HTERT RPE-1 (cell line): ENCODE results near the gene NMRK1.

Experiments used
- in situ Hi-C: fragments of 300-500 bp; cut with MboI; formaldehyde crosslinking; loops from 4 replicates; pipeline ENCODE4 v1.14.3; 2020; ENCODE audit warnings: low sequenced_read_pairs

The NMRK1 gene

DNA sequence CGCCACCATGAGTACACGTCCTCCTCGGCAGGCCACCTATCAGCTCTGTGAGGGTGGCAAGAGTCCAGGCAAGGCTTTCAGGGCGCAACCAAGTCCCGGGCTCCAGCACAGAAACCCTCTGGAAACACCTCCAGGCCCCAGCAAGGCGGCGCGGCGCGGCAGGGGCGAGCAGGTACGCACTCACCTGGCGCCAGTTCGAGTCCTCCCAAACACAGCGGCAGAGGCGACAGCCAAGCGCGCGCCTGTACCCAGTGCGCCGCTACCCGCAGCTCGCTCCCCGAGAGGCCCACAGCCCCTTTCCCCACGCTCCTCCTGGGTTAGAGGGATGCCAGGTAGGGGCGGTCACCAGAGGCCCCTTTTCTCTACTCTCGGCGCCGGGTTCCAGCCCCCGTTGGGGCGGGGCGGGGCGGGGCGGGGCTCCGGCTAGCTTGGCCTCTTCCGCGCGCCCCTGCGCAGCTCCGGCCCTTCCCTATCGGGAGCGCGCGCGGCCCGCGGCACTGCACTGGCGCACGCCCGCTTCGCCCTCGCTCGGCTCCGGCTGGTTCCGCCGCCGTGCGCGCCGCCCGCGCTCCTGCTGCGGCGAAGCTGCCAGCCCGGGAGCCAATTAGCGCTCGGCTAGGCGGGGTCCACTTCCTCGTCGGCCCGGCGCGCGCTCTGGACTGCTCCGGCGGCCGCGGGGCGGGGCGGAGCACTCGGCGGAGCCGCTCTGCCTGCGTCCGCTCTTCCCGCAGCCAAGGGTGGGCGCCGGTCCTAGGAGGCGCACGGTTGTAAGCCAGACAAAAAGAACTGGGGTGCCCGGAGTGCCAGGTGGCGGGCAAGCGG, at the start of gene NMRK1, which contains the start of gene OSTF1:
Gene NMRK1, minus strand, starts transcription at position 332 of the 822 bp plus-strand sequence. CDS start 5,040 bp downstream, outside the sequence.
Gene OSTF1, plus strand, starts transcription at position 691 of the 822 bp plus-strand sequence. CDS start 179 bp downstream, outside the sequence.
- in situ Hi-C loops, result no loop called here

DNA sequence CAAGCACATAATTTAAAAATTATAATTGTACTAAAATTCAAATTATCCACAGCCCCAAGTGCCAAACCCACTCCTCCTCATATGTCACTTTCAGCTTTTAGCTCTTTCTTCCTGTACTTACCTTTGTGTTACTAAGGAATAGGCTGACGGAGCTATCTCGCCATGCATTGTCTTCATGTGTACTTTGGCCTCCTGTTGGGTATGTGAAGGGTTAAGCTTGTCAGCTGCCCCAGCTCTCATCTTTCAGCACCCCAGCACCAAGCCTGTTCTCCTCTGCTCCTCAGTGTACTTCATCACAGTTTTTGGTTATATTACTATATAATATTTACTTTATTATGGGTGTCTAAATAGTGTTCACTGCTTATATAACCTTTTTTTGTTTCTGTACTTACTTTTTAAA, 46.5 kb upstream of the NMRK1 start:
- in situ Hi-C loops, result no loop called here

DNA sequence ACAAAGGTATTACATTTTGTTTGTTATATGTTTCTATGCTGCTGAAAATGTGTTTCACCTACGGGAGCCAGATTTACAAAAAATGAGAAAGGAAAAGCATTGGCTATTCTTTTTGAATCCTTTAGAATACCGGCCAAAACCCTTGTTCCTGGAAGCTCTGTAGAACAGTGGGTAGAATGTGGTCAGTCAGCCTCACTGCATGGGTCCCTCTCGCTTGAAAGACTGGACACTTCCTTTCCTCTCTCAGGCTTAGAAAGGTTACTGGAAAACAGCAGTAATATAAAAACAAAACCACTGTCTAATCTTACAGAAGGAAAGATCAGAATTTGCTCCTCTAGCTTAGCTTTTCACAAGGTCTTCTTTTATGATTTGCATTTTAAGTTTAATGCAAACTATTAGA, 45.4 kb upstream of the NMRK1 start:
- in situ Hi-C loops, result no loop called here

DNA sequence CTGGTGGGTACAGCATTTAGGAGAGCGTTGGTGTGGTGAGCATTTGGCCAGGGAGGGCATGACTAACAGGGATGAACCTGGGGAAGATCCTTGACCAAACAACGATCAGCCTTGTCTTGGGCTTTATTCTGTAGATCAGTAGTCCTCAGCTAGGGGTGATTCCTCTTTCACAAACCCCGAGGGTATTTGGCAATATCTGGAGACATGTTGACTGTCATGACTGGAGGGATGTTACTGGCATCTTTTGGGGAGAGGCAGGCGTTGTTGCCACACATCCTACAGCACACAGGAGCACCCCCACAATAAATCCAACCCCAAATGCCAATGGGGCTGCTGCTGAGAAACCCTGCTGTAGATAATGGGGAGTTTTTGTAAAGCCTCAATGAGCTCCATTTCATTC, 44.3 kb upstream of the NMRK1 start:
- in situ Hi-C loops, result no loop called here

DNA sequence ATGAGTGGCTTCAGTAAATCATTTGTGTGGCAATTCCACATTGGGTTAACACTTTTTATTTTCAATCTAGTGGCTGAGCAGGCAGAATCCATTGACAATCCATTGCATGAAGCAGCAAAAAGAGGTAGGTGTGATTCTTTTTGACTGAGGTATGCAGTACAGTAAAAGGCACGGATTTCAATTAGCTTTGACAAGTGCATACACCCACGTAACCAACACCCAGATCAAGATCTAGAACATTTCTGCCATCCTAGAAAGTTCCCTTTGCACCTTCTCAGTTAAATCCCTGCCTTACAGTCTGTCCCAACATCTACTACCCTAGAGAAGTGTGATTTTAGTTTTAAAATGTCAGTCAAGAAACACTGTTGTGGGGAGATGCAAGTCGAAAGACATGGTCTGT, 43.7 kb upstream of the NMRK1 start:
- in situ Hi-C loops, result no loop called here

DNA sequence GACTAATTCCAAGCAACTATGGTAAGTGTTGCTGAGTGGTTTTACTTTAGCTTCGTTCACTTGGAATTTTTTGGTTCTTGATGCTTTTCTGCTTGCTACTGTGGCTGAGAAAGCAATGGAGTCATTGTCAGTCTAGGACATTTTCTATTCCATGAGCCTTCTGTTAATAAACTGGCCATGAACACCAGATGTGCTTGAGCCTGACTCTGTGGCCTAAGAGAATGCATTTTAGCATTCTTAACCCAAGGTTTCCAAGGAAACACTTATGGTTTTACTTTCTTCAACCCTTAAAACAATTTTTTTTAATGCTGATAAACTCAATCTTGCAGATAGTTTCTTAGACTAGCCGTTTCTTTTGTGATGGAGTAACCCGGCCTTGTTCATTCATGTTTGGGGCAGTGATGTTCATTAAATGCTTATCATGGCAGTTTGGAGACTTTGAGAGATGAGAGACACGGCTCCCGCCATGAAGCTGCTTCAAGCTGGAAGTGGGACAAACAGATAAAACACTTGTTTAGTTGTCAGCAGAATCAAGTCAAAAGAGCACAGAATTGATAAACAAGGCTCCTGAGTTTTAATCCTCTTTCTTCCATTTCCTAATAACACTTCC, 42.8 kb upstream of the NMRK1 start:
- in situ Hi-C loops, result no loop called here

DNA sequence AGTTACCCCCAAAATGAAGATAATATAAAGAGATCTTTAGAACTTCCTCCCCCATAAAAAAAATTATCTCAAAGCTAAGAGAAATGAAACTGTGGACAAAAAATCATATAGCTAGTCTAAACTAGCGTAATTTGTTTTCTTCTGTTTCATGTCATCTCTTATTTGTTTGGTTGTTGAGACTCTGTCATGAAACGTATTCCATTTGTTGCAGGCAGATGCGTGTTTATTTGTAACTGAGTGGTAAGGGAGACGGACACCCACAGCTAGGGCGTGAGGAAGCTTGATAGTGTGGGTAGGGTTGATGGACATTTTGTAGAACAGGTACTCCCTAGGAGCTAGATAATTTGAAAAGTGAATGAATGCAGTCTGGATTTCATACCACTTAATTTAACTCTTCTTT, 42.2 kb upstream of the NMRK1 start:
- in situ Hi-C loops, result no loop called here

DNA sequence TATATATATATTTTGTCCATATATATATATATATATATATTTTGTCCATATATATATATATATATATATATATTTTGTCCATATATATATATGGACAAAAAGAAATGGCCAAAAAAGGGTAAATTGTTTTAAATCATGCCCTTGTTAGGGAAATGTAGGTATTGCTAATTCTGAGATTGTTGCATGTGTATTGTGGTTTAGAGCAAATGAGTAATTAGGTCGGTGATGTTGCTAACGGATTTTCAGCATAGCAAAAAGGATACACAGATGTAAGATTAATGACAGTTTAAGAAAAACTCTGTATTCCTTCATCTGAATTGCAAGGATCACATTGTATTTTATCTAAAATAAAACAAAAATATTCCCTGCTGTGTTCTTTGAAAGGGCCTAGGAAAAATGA, 40.6 kb upstream of the NMRK1 start:
- in situ Hi-C loops, result no loop called here

DNA sequence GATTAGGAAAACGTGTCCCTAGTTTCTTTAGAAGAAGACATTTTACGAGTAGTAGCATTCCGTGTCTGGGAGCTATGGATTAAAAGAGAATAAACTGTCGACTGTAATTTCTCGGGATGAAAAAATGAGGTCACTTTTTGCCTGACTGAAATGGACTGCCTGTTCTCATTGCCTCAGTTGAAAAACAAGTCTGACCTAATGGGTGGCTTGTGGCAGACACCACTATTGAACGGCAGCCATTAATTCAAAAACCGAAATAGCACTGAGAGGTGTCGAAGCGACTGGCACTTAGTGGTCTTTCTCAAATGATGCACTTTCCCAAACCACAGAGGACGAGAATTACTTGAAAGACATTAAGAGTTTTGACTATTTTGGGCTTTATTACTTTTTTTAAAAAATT, 35.7 kb upstream of the NMRK1 start:
- in situ Hi-C loops, result no loop called here

DNA sequence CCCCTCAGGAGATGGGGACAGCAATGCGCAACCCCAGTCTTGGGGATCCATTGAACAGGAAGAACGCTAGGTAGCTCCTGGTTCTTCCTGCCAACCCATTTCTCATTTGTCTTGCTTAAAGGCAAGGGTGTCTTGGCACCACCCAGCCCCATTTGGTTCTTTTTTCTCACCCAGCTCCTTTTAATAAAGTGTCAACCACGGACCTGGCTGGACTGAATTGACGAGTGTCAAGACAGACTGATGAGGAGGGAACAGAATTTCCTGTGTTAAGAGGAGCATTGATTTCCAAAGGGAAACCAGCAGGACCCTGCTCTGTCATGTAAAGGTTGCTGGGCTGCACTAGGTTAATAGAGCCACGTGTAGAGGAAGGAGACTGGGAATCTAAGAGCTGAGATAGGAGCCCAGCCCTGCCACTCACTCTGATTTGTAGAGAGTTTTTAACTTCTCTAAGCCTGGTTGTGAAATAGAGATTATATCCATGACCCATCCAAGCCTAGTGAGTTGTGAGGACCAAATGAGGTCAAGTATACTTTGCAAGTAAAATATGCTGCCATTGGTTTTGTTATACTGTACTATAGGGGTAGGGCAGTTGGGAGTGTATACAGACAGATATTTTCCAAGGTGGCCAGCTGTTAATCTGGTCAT, 34.1 kb upstream of the NMRK1 start:
- in situ Hi-C loops, result no loop called here

DNA sequence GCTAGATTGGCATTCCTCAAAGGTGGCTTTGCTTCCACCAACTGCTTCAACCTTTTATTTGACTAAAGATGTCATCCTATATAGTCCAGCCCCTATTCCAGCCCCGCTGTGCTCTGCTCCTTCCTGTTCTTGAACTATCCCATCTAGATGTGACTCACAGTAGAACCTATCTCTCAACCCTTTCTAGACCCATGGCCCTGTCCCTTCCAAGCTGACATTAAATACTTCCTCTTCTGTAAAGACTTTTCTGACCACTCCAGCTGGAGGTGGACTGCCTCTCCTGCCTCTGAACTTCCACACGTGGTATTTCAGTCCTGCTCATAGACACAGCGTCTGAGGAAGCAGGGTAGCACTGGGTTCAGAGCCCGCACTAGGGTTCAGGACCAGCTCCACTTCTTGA, 32.7 kb upstream of the NMRK1 start:
- in situ Hi-C loops, result no loop called here

DNA sequence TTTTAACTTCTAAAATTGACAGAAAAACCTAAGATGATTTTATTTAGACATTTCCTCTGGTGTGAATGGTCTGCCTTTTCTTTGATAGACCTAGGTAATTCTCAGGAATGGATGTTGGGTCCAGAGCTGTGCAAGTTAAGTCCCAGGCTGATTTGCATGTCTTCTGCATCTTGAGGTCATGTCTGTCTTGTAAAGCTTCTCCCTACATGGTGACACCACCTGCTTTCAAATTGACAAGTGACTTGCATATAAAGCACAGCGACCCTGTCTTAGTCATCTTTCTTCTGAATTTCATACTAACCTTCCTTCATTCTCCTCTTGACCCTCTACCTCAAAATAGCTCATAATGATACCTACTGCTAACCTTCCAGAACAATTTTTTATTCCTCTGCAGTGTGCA, 29.6 kb upstream of the NMRK1 start:
- in situ Hi-C loops, result no loop called here

DNA sequence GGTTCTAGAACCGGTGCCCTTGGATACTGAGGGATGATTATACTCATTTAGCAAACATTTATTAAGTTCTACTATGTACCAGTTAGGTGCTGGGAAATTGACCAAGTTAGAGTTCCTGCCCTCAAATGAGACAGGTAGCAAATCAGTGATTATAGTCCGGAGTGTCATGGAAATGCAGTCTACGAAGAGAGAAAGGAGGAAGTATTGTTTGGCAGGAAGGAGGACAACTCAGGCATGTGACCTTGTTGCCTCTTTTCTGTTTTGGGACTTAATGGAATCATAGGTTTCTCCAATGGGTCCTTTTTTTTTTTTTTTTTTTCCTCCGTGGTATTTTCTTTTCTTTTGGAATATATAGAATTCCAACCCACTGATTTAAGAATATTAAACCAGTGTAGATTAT, 28.4 kb upstream of the NMRK1 start:
- in situ Hi-C loops, result no loop called here

DNA sequence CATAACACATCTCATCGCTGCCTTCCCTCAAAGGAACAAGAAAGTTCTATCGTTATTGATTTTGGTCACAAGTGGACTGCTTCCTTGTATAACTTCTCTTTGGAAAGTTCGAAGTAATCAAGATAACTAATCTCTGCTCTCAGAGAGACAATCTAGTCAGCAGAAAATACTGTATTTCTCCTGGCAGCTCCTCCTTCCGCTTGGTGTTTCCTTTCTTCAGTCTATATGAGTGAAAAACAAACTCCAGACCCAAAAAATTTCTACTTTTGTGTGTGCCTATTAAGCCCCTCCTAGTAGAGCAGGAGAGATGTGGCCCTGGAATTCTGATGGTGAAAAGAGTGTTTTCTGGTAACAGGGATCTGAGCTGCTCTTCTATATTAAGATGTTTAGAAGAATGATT, 24.8 kb upstream of the NMRK1 start:
- in situ Hi-C loops, result no loop called here

DNA sequence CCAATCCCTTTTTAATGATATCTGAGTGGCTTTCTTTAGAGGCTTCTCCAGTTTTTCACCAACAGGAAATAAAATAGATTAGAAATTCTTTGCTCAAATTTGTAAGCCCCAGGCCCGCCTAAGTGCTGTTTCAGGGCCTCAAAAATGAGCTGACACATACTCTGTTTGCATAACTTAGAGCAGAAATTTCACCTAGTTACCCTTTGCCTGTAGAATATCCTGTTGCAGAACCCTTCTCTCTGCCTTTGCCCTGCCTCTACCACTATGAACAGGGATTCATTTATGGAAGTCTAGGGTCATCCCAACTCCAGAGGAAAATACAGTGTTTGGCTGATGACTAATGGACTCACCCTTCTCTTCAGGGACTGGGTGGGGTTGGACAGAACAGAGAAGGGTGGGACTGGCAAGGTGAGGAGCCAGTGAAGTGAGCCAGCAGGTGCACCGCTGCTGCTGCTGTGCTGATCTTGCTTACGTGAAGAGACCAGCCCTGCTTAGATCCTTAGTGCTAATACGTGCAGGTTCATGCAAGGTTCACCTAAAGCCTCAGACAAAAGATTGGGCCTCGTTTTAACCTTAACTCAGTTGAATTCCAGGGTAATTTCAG, 23.2 kb upstream of the NMRK1 start:
- in situ Hi-C loops, result no loop called here

DNA sequence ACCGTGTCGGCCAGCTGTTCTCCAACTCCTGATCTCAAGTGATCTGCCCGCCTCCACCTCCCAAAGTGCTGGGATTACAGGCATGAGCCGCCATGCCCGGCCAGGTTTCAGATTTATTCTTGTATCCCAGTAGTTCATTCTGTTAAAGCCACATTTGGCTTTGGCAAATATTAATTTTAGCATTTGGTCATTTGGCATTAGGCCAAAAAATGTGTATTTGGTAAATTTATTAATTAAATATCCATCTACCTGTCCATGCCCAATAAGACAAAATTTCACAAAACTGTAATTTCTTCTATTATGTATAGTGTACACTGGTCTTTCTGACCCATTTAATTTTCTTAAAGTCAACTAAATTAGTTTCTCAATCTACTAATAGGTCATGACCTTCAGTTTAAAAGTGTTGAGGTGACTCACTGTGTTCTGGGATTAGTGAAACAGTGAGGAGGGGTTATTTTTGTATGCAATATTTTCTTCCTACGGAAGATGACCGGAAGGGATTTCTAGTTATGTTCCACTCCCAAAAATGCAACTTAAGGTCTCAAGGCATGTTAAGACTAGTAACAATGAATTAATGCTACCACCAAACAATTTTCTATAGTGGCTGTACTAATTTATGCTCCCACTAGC, 21.4 kb upstream of the NMRK1 start:
- in situ Hi-C loops, result no loop called here

DNA sequence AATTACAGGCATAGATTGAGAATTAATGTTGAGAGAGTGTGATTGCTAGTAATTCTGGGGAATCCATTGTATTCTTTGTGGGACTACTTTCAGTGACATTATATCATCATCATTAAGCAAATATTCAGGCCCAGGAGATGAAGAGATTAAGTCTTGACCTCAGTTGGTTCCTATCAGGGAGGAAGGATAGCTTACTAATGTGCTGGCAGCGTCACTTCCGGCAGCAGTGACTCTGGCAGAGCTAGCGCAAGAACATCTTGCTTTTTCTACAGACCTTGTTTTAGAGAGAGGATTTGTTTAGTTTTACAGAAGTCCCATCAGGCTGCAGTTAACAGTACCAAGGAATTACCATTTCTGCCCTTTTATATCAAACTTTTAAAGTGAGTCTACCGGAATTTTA, 20.6 kb upstream of the NMRK1 start:
- in situ Hi-C loops, result no loop called here

DNA sequence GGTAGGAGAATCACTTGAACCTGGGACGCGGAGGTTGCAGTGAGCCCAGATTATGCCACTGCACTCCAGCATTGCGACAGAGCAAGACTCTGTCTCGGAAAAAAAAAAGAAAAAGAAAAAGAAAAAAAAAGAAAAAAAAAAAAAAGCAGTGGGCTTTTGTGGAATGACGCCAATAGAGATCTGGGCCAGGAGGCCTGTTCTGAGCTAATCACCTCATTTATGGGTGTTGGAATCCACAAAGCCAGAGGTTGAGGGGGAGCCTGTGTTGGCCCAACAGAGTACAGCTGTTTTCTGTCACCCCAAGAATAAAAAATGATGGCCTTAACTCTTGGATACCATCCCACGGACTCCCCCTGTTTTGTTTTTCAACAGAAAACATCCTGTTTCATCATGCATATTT, 18.9 kb upstream of the NMRK1 start:
- in situ Hi-C loops, result no loop called here

DNA sequence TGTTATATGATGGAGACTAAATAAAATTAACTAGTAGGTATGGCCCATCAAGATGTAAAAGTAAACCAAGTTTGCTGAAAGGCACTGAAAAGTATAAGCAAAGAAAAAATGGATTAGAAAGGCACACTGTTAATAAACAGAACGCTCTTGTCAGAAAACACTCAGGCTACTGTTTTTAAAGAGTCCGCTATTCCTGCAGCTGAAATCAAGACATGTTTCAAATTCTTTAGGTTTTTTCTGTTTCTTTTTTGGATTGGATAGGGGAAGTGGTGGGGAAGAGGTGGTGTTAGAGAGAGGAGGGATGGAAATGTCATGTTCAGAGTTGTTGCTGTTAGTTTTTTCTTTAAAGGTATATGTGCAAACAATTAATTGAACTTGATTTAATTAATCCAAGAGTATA, 17.9 kb upstream of the NMRK1 start:
- in situ Hi-C loops, result no loop called here

DNA sequence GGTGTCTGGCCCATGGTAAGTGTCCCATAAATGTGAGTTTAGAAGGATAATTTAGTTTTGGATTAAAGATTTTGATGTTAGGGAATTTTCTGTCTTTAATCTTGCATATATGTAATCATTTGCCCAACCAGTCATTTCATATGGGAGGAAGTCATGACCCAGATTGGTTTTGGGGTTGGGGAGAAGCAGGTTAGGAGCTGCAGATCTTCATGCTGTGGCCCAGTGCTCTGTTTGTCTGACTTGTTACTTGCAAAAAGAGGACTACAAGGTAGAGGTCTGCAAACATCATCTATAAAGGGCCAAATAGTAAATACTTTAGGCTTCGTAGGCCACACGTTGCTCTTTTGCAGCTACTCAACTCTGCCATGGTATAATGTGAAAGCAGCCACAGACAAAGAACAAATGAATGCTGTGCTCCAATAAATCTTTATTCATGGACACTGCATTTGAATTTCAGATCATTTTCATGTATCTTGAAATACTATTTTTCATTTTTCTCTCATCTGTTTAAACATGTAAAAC, 17.1 kb upstream of the NMRK1 start:
- in situ Hi-C loops, result no loop called here

DNA sequence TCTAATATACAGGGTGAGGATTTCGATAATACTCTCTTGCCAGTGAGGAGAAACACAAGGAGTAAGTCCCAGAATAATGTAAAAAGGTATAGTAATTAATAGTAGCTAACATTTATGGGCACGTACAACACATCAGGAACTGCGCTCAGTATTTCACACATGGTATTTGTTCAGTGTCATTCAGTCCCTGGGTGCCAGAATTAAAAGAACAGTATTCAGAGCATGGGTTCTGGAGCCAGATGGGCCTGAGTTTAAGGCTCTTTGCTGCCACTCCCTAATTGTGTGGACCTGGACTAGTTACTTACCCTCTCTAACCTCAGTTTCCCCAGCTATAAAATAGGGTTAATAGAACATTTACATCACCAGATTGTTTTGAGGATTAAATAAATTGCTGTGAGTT, 16.7 kb upstream of the NMRK1 start:
- in situ Hi-C loops, result no loop called here
